ENCODE measurements around the gene CGB3.
A peak's percentile ranks its signal among the peaks of the same experiment; 100 is the strongest.
"Not testable (repeated sequence)": the region's sequence is repeated elsewhere in the genome, so short reads cannot be mapped to it uniquely, and the experiment has no call there.

The CGB3 gene

DNA sequence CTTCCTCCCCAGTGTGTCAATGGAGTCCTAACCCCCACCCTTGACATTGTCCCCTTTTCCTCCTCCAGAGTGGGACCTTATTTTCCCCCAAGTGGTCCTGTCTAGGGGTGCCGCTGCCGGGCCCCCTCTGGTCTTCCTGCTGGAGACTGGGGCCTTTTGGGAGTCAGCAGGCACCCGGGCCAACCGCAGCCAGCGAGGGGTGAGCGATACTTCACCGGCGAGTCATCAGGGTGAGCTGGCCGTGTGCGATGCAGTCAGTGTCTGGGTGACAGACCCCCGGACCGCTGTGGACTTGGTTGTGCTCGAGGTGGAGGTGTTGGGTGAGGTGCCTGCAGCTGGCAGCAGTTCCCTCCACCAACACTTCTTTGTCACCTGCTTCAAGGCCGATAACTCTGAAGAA is 5.6 kb upstream of the CGB3 start:
- not testable (repeated sequence) for H3K36me3 ChIP-seq (ENCODE audit: insufficient read depth, low read length); H3K9me3 ChIP-seq (ENCODE audit: control insufficient read depth, insufficient read depth, low read length); H3K9ac ChIP-seq (ENCODE audit: low read depth, low read length); H3K4me1 ChIP-seq (ENCODE audit: insufficient read depth, low read length)

GRCh38 chr19:49028686-49029085 is 4.6 kb upstream of the CGB3 start:
- H3K36me3 ChIP-seq (ENCODE audit: insufficient read depth, low read length); H3K9me3 ChIP-seq (ENCODE audit: control insufficient read depth, insufficient read depth, low read length); H3K9ac ChIP-seq (ENCODE audit: low read depth, low read length); H3K4me1 ChIP-seq (ENCODE audit: insufficient read depth, low read length): not testable (repeated sequence)

DNA sequence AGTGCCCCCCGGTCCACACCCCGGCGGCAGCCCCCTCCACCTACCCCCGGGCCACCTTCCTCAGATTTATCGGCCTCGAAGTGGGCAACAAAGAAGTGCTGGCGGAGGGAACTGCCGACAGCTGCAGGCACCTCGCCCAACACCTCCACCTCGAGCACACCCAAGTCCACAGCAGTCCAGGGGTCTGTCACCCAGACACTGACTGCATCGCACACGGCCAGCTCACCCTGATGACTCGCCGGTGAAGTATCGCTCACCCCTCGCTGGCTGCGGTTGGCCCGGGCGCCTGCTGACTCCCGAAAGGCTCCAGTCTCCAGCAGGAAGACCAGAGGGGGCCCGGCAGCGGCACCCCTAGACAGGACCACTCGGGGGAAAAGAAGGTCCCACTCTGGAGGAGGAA is 1.5 kb upstream of the CGB3 start:
- not testable (repeated sequence) for H3K36me3 ChIP-seq (ENCODE audit: insufficient read depth, low read length); H3K9ac ChIP-seq (ENCODE audit: low read depth, low read length); H3K9me3 ChIP-seq (ENCODE audit: control insufficient read depth, insufficient read depth, low read length); H3K4me1 ChIP-seq (ENCODE audit: insufficient read depth, low read length)

DNA sequence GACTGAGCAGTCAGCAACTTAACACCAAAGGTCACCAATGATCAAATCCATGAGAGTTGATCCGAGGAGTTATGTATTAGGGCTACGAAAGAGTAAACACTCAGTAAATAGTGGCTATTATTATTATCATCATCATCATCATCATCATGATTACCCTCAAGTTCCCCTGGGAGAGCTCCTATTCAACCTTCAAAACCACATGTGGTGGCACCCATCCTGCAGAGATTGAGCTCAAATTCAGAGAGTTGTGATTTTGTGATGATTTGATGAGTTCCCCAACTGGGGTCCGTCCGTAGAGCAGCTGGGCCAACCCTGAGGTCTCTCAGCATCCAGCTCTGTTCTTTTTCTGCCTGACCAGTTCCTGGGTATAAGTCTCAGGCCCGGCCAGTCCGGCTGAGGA is 955 bp upstream of the CGB3 start:
- H3K4me1 ChIP-seq (ENCODE audit: insufficient read depth, low read length) = peaks cover 12% of the 10 kb centered on the region; the same call in 1 of the 2 replicates
- not testable (repeated sequence) for H3K36me3 ChIP-seq (ENCODE audit: insufficient read depth, low read length); H3K9ac ChIP-seq (ENCODE audit: low read depth, low read length); H3K9me3 ChIP-seq (ENCODE audit: control insufficient read depth, insufficient read depth, low read length)

- Histone ChIP-seq H3K36me3 (ENCODE audit: insufficient read depth, low read length) (no peaks in the 10 kb centered on the region), H3K9me3 (ENCODE audit: control insufficient read depth, insufficient read depth, low read length) (no peaks in the 10 kb centered on the region), H3K4me1 (ENCODE audit: insufficient read depth, low read length) (peaks cover 12% of the 10 kb centered on the region; the same call in 1 of the 2 replicates), H3K9ac (ENCODE audit: low read depth, low read length) (no peak overlapping the region)
Measured at GRCh38 chr19:49022116-49022515, 2.0 kb downstream of the CGB3 start.

GRCh38 chr19:49020931-49021895 is 2.9 kb downstream of the CGB3 start:
- H3K9me3 ChIP-seq (ENCODE audit: control insufficient read depth, insufficient read depth, low read length) = no peaks in the 10 kb centered on the region
- peaks cover 12% of the 10 kb centered on the region; the same call in 1 of the 2 replicates for H3K4me1 ChIP-seq (ENCODE audit: insufficient read depth, low read length)
- no peaks in the 10 kb centered on the region for H3K36me3 ChIP-seq (ENCODE audit: insufficient read depth, low read length)
- H3K9ac ChIP-seq (ENCODE audit: low read depth, low read length) = no peak overlapping the region

DNA sequence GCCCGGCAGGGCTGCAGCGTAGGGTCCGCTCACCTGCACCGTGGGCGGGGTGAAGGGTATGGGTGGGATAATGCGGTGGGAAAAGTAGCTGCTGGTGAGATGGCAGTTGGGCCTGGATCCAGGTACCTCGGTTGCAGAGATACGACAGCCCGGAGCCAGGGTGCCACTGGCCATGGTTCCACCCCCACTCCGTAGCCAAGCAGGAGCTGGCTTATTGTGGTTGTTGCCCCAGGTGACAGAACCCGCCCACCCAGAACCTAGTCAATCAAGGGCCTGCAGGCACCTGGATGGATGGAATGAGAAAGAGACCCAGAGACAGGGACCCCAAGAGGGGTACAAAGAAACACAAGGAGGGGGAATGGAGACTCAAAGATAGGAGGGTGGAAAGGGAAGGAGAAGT is 3.8 kb downstream of the CGB3 start:
- H3K9ac ChIP-seq (ENCODE audit: low read depth, low read length) = peak overlapping the region; percentile 75; the same call in 1 of the 2 replicates
- H3K36me3 ChIP-seq (ENCODE audit: insufficient read depth, low read length) = no peaks in the 10 kb centered on the region
- H3K4me1 ChIP-seq (ENCODE audit: insufficient read depth, low read length) = peaks cover 12% of the 10 kb centered on the region; the same call in 1 of the 2 replicates
- H3K9me3 ChIP-seq (ENCODE audit: control insufficient read depth, insufficient read depth, low read length) = no peaks in the 10 kb centered on the region

DNA sequence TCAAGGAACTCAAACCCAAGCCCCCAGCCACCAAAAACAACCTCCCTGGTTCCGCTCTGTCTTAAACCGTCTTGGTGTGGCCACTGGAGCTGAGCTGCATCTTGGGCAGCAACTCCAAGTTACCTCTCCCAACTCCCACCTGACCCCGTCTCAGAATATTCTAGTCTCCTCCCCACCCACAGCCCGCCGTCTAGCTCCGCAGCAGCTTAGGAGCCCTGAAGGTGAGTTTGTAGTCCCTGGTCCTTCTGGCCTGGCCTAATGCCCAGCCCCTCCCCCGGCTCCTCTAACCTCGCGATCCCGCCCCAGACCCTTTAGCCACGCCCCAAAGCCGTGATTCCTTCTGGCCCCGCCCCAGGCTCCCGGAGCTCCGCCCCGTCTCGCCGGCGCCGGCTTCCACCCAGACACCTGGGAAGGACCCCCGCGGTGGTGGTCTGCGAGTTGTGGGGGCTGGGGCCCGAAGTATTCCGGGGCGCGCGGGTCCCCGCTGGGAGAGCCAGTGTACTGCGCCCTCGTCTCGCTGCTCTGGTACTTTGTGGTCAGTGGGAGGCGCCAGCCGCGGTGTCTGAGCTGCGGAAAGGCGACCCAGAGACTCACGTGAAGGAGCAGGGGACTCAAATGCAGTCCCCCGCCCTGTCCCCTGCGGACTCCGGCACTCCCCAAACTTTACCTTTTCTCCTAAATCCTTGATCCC is 4.7 kb downstream of the CGB3 start:
- H3K4me1 ChIP-seq (ENCODE audit: insufficient read depth, low read length) = peaks cover 12% of the 10 kb centered on the region; the same call in 1 of the 2 replicates
- H3K9ac ChIP-seq (ENCODE audit: low read depth, low read length) = peak overlapping the region; percentile 75
- 0 out of 2 replicates have a peak, but pooled peaks cover 7% of the 10 kb centered on the region for H3K36me3 ChIP-seq (ENCODE audit: insufficient read depth, low read length)
- H3K9me3 ChIP-seq (ENCODE audit: control insufficient read depth, insufficient read depth, low read length) = no peaks in the 10 kb centered on the region

GRCh38 chr19:49018388-49019241 is 5.5 kb downstream of the CGB3 start:
- not testable (repeated sequence) for H3K9me3 ChIP-seq (ENCODE audit: control insufficient read depth, insufficient read depth, low read length); H3K36me3 ChIP-seq (ENCODE audit: insufficient read depth, low read length)
- peak overlapping the region; percentile 75 for H3K9ac ChIP-seq (ENCODE audit: low read depth, low read length)
- H3K4me1 ChIP-seq (ENCODE audit: insufficient read depth, low read length) = peaks cover 12% of the 10 kb centered on the region; the same call in 1 of the 2 replicates

- Histone ChIP-seq H3K9ac (ENCODE audit: low read depth, low read length) (peak overlapping the region; percentile 75), H3K36me3 (ENCODE audit: insufficient read depth, low read length) (peaks cover 7% of the 10 kb centered on the region; the same call in 1 of the 2 replicates), H3K9me3 (ENCODE audit: control insufficient read depth, insufficient read depth, low read length) (no peaks in the 10 kb centered on the region), H3K4me1 (ENCODE audit: insufficient read depth, low read length) (peaks cover 12% of the 10 kb centered on the region; the same call in 1 of the 2 replicates)
Measured at GRCh38 chr19:49017666-49018351, 6.3 kb downstream of the CGB3 start.

DNA sequence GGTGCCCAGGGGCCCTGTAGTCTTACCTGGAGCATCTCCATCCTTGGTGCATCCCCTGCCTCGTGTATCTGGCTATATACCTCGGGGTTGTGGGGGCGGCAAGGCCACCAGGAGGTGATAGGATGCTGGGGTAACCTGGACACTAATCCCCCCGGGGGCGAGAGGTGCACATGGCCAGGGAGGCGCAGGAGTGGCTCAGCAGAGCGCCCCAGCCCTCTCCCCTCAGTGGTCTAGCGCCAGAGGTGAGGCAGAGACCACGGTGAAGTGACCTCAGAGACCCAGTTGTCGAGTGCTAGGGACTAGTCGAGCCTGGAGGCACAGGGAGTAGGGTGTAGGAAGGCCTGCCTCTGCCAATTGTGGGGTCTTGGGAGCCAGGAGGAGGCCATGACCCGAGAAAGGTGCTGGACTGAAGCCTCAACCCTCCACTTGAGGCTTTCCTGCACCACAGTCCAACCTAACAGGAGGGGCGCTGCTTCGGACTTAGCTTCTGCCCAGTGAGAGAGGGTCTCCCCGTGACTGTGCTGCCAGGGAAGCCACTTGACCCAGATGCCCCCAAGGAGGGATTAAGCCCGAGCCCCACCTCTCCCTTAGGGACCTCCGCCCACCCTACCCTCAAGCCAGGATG is 7.0 kb downstream of the CGB3 start, which contains the start of gene LHB:
TSS of gene LHB (minus strand) at position 51 of the 625 bp plus-strand sequence. CDS start at position 41, 10 bp downstream.
- Histone ChIP-seq H3K9me3 (ENCODE audit: control insufficient read depth, insufficient read depth, low read length) (no peaks in the 10 kb centered on the region), H3K36me3 (ENCODE audit: insufficient read depth, low read length) (peaks cover 7% of the 10 kb centered on the region; the same call in 1 of the 2 replicates), H3K4me1 (ENCODE audit: insufficient read depth, low read length) (peaks cover 12% of the 10 kb centered on the region; the same call in 1 of the 2 replicates), H3K9ac (ENCODE audit: low read depth, low read length) (peak within 1 kb of the TSS; percentile 75; the same call in 1 of the 2 replicates)

DNA sequence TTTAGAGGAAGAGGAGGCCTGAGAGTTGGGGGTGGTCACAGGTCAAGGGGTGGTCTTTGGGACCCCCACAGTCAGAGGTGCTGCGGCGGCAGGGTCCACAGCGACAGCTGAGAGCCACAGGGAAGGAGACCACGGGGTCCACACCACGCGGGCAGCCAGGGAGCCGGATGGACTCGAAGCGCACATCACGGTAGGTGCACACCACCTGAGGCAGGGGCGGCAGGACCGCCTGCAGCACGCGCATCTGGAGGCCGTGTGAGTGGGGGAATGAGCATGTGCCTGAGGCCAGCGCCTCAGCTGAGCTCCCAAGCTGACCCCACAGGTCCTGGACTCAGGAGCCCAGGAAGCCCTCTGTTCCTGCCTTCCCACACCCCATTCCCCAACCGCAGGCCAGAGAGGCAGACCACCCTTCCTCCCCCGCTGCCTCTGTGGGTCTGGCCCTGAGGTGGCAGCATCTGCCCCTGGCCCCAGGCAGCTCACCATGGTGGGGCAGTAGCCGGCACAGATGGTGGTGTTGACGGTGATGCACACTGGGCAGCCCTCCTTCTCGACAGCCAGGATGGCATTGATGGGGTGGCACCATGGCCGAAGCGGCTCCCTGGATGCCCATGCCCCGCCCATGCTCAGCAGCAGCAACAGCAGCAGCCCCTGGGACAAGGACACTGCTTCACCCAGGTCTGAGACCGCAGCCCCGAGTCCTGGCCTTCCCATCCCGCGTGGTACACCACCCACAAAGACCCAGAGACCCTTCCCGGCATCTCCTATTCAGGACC is 7.9 kb downstream of the CGB3 start:
- H3K9me3 ChIP-seq (ENCODE audit: control insufficient read depth, insufficient read depth, low read length) = no peaks in the 10 kb centered on the region
- H3K36me3 ChIP-seq (ENCODE audit: insufficient read depth, low read length) = peaks cover 14% of the 10 kb centered on the region; the same call in 1 of the 2 replicates
- H3K9ac ChIP-seq (ENCODE audit: low read depth, low read length) = no peak overlapping the region
- peaks cover 8% of the 10 kb centered on the region; the same call in 1 of the 2 replicates for H3K4me1 ChIP-seq (ENCODE audit: insufficient read depth, low read length)

All from ES-I3 (cell line).